AG10803 (cell line): ENCODE results near the gene ME1.
A peak's percentile ranks its signal among the peaks of the same experiment; 100 is the strongest.

Experiments used
- DNase-seq: peaks from one replicate; pipeline ENCODE4 v3.0.0; 2010; ENCODE audit warnings: low read depth
- H3K4me3 ChIP-seq: 2 replicates; pipeline ENCODE4 v1.5.1; 2011; ENCODE audit warnings: mild to moderate bottlenecking, low read length, control low read depth
- CTCF ChIP-seq: conservative IDR thresholded peaks from 2 replicates; pipeline ENCODE4 v1.5.1; 2011; ENCODE audit warnings: mild to moderate bottlenecking, low read length, control low read depth, inconsistent platforms

ME1 gene

GRCh38 chr6:83182114-83182513 is 248.7 kb downstream of the ME1 start:
- no peak overlapping the region for H3K4me3 ChIP-seq
- DNase-seq: no peak
- no peak for TF ChIP-seq CTCF

DNA sequence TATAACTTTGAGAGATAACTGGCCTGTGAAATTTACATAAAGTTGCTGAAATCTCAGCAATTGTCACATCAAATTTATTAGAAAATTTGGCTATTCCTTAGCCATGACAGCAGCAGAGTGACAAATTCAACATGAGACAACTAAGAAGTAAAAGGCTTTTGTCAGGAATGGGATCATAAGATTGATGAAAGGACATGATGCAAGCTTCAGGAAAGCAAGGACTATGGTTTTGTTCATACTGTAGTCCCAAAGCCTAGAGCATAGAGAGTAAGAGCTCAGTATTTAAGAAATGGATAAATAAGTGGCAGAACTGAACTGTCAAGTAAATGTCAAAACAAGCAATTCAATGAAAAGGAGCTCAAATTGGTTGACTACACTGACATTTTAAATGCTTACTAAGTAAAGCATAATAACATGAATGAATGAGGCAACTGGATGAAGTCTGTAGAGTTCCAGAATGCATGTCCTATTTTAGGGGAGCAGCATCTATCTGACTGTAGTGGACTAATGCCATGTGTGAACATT is 250.4 kb downstream of the ME1 start:
- no peak for DNase-seq
- no peak overlapping the region for H3K4me3 ChIP-seq
- TF ChIP-seq CTCF: no peak

GRCh38 chr6:83176246-83176645 is 254.6 kb downstream of the ME1 start:
- no peak for DNase-seq
- no peak overlapping the region for H3K4me3 ChIP-seq
- TF ChIP-seq CTCF: no peak

GRCh38 chr6:83169511-83169910 is 261.3 kb downstream of the ME1 start:
- no peak for TF ChIP-seq CTCF
- H3K4me3 ChIP-seq: no peak overlapping the region
- peak; percentile 6 for DNase-seq

DNA sequence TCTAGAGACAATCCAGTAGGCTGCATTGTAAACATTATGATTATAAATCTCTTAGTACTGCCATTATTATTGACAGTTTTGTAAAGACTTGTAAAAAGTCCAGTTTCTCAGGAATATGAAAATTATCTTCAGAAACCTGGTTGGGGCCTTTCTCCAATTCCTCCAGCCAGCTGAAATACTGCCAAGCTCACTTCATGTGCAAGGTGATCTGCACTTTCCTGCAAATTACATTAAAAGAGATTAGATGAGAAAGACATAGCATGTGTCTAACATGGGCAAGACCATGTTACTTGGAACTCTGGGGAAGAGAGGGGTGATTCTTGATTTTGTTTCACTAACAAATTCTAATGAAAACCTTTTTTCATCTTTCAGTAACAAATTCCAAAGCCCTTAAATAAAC is 261.7 kb downstream of the ME1 start:
- no peak for DNase-seq
- no peak overlapping the region for H3K4me3 ChIP-seq

GRCh38 chr6:83168556-83168955 is 262.3 kb downstream of the ME1 start:
- TF ChIP-seq CTCF: no peak
- no peak overlapping the region for H3K4me3 ChIP-seq
- no peak for DNase-seq

More for the DNA sequence above, 261.7 kb downstream of the ME1 start:
- no peak for TF ChIP-seq CTCF

GRCh38 chr6:83167726-83168278 is 263.0 kb downstream of the ME1 start:
- no peak overlapping the region for H3K4me3 ChIP-seq
- no peak for DNase-seq
- no peak for TF ChIP-seq CTCF
